Middle frontal gyrus (tissue), 1 donor: ENCODE measurements around the gene CDIPT.
"Not testable (repeated sequence)": the region's sequence is repeated elsewhere in the genome, so short reads cannot be mapped to it uniquely, and the experiment has no call there.

Experiments
- DNase-seq: peaks from one replicate; pipeline ENCODE4 v3.0.0-alpha.2; 2015; ENCODE audit warnings: low spot score; ENCODE audit errors: extremely low spot score

The CDIPT gene

DNA sequence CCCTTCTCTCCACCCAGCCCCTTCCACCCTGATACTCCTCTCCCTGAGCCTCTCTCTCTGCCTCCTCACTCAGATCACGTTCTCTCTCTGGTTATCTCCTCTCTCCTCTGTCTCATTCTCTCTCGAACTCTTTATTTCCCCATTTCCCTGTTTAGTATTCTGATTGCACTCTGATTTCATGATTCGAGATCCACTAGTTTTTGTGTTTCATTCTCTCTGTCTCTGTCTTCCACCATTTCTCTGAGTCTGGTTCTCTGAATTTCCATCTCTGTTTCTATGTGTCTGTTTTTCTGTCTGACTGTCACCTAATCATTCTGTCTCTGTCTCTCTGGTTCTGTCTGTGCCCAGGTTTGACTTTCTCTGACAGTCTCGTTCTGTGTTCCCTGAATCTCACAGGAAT is 34.3 kb upstream of the CDIPT start:
- no peak for DNase-seq

GRCh38 chr16:29896841-29897240 is 33.8 kb upstream of the CDIPT start:
- no peak for DNase-seq

DNA sequence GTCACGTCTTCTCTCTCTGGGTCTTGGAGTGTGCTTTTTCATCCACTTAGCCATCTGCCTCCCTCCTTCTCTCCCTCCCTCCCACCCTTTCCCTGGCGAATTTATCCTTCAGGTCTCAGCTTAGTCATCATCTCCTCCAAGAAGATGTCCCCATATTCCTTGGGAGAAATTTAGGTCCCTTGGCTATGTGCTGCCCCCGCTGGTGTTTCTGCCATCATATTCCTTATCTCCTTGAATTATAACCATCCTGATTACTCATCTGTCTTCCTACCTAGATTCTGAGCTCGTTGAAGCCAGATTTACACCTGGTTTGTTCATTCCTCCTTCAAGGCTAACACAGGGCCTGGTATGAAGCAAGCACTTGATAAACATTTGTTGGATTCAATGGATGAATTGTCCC is 31.3 kb upstream of the CDIPT start:
- no peak for DNase-seq

GRCh38 chr16:29893553-29893952 is 30.5 kb upstream of the CDIPT start:
- no peak for DNase-seq

GRCh38 chr16:29892458-29892813 is 29.4 kb upstream of the CDIPT start:
- DNase-seq, result no peak

- DNase-seq, result no peak
These were observed 28.8 kb upstream of the CDIPT start for GRCh38 chr16:29891525-29892457.

GRCh38 chr16:29889372-29889771 is 26.3 kb upstream of the CDIPT start:
- not testable (repeated sequence) for DNase-seq

- no peak for DNase-seq
These were observed 21.0 kb upstream of the CDIPT start for GRCh38 chr16:29883987-29884386.

DNA sequence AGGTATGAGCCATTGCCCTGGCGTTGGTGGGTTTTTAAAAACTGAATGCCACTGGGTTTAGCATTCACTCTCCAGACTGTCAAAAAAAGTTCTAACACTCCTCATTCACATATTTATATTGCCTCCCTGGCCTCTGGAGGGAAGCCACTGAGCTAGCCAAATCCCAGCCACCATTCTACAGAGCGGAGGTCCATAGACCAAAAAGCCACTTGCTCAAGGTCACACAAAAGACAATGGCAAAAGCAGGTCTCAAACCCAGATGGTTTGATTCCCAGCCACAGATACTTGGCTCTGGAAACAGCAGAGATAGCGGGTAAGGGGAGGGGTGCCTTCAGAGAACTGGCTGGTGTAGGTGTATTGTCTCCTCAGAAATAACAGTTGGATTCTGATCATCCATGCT is 18.0 kb upstream of the CDIPT start:
- DNase-seq, result no peak

GRCh38 chr16:29878172-29878571 is 15.1 kb upstream of the CDIPT start:
- DNase-seq, result no peak

DNA sequence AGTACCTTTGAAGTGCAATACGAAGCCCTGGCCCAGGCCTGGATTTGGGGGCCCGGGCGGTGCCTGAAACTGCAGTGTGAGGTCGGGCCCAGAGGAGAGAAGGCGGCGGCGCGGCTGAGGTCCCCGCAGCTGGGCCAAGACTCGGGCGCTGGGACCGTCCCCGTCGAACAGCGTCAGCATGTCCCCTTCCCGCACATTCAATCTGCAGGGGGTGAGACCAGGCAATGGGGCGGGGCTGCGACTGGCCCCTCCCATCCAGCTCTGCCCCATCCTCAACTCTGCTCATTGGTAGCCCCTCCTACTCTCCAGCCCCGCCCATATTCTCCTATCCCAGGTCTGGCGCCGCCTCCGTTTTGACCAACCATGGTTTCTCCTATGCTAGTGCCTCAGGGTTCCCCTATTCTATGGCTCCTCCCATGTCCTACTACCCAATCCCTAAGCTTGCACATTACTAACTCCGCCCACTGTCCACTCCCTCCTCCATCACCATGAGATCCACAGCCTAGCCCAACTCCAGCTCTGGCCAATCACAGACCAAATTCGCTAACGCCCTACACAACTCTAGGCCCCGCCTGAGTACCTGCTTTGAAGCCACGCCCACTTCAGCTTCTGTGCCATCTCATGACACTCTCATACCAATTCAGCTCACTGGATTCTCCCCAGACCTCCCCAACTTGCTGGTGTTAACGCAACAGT is 14.4 kb upstream of the CDIPT start:
- DNase-seq, result no peak

DNA sequence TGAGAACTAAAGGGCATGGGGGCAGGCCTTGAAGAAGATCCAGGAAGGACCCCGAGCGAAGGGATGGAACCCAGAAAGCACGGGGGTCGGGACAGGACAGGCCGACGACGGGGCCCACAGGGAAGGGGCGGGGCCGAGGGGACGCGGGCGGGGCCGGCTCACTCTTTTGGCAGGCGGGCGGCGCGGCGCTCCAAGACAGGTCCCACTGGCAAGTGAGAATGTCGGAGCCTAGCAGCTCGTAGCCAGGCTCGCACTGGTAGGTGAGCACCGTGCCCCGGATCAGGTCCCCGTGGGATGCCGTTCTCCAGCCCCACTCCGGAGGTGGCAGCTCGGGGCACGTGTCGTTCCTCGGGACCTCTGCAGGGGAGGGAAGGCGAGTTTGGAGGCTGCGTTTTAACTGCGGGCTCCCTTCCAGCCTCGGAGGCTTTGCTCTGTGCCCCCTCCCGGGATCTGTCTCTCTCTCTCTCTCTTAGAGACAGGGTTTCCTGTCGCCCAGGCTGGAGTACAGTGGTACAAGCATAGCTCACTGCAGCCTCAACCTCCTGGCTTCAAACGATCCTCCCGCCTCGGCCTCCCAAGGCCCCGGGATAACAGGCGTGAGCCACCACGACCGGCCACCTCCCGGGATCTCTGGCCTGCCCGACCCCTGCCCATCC is 13.7 kb upstream of the CDIPT start:
- no peak for DNase-seq

GRCh38 chr16:29876217-29876593 is 13.2 kb upstream of the CDIPT start:
- no peak for DNase-seq

DNA sequence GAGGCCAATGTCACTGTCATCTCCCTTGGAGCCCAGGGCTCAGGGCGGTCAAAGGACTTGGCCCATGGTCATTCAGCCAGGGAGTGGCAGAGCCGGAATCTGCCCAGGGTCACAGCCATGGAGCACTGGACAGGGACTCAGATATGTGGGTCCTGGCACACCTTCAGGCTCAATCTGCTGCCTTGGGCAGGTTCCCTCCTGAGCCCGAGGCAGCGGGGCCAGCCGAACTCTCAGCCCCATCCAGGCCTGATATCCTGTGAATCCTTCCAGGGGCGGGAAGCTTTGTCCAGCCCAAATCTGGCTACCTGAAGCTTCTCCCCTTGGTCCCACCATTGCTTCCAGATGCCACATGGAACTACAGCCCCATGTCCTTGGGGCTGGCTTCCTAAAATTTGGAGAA is 12.2 kb upstream of the CDIPT start:
- DNase-seq, result no peak

- no peak for DNase-seq
These were observed 10.3 kb upstream of the CDIPT start for GRCh38 chr16:29873319-29873718.

DNA sequence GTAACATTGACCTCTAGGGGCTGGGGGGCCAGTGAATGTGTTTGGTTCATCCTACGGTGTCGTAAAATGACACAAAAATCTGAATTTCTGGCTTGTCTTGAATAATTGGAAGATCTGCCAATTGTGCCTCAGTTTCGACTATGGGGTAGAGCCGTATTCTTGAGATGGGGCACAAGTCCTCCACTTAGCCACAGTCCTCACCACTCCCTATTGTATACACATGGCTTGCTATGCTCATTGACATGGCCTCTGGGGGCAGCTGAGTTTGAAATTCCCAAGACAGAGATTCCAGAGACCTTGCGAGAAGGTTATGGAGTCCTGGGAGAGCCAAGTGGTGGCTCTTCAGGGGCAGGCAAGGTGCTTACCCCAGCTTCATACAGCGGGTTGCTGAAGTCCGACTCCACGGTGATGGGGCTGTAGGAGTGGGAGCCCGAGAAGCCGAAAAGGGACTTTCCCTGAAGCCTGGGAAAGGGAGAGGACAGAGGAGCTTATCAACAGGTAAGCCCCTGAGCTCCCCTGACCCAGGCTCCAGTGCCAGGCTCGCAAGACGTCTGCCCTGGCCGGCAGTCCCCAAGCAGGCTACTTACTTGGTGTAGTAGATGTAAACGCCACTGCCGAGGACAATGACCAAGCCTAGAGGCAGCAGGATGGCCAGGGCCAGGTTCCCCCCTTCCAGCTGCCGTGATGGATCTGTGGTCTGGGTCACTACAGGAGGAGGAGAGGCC is 9.0 kb upstream of the CDIPT start:
- DNase-seq, result no peak

DNA sequence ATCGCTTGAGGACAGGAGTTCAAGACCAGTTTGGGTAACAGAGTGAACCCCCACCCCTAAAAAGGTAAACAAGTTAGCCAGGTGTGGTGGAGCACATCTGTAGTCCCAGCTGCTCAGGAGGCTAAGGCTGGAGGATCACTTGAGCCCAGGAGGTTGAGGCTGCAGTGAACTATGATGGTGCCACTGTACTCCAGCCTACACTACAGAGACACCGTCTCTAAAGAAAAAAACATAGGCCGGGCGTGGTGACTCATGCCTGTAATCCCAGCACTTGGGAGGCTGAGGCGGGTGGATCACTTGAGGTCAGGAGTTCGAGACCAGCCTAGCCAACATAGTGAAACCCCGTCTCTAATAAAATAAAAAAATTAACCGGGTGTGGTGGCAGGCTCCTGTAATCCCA is 6.0 kb upstream of the CDIPT start:
- DNase-seq, result not testable (repeated sequence)

- no peak for DNase-seq
These were observed 5.5 kb upstream of the CDIPT start for GRCh38 chr16:29868396-29869009.

DNA sequence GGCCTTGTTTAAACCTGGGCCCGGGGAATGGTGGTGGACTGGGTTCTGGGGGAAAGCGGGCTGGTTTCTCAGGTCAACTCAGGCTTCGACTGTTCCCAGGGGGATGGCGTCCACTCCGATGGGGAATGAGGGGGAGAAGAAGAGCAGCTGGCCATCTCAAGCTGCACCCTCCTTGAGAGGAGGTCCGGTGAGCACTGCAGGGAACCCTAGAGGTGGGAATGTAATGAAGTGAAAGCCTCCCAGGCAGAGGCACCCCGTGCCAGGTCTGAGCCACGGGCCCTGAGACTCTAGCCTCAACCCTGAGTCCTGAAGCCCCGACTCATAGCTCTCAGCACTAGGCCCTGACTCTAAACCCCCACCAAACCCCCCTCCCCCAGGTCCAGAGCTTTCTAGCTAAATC is 1.2 kb upstream of the CDIPT start:
- DNase-seq, result no peak

DNA sequence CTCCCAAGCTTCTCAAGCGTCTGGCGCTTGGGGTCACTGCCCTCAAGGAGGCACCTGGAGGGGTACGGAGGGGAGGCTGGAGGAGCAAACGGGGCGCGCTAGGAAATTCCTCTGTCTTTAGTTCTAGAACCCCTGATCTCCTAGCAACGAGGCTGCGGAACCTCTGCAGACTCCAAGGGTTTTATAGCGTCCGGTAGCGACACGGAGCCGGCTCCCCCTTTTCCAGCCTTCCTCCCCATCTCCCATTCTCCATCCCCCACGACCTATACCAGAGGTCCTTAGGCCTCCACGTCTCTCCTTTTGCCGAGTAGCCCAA is 601 bp upstream of the CDIPT start:
- DNase-seq, result no peak

- DNase-seq, result no peak
These were observed 593 bp downstream of the CDIPT start for GRCh38 chr16:29862383-29862883.
